ENCODE results near the gene CD53.
"Not testable (repeated sequence)": the region's sequence is repeated elsewhere in the genome, so short reads cannot be mapped to it uniquely, and the experiment has no call there.

CD53 gene

DNA sequence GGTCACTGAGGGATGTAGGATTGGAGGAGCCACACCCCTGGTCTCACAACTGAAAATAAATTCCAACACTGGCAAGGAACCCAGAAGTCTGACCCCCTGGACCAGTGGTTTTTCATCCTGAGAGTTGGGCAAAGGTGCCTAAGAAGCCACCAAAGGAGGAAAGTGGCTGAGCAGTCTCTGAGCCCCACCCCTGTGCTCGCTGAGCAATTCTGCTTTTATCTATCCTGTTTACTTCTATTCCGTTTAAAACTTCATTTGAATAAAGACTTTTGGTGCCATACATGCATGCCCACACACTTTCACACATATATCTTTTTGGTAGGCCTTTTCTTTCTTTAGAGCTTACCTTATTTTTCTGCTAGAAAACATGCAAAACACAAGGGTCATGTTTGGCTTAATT is 13.9 kb upstream of the CD53 start:
- Histone ChIP-seq H3K36me3 (ENCODE audit: control insufficient read depth, insufficient read depth, low read length) (no peaks in the 10 kb centered on the region), H3K4me3 (ENCODE audit: low read length) (no peak overlapping the region), H3K27me3 (ENCODE audit: control insufficient read depth, insufficient read depth, low read length) (no peaks in the 10 kb centered on the region), H3K4me1 (ENCODE audit: control insufficient read depth, insufficient read depth, low read length) (no peaks in the 10 kb centered on the region), H3K27ac (ENCODE audit: low read length) (no peak overlapping the region), H3K9me3 (ENCODE audit: control insufficient read depth, insufficient read depth, low read length) (no peaks in the 10 kb centered on the region)
- no peak for DNase-seq (ENCODE audit: low read depth, low spot score)
- no CpG with 5 or more reads among the region's 2 CpGs for WGBS (ENCODE audit: insufficient coverage, insufficient read length)

- no peak overlapping the region for H3K27ac ChIP-seq (ENCODE audit: low read length)
- no peak overlapping the region for H3K4me3 ChIP-seq (ENCODE audit: low read length)
- WGBS (ENCODE audit: insufficient coverage, insufficient read length), result no CpG with 5 or more reads among the region's 2 CpGs
- no peaks in the 10 kb centered on the region for H3K27me3 ChIP-seq (ENCODE audit: control insufficient read depth, insufficient read depth, low read length)
- no peaks in the 10 kb centered on the region for H3K4me1 ChIP-seq (ENCODE audit: control insufficient read depth, insufficient read depth, low read length)
- no peaks in the 10 kb centered on the region for H3K9me3 ChIP-seq (ENCODE audit: control insufficient read depth, insufficient read depth, low read length)
- DNase-seq (ENCODE audit: low read depth, low spot score), result no peak
- no peaks in the 10 kb centered on the region for H3K36me3 ChIP-seq (ENCODE audit: control insufficient read depth, insufficient read depth, low read length)
Observed at GRCh38 chr1:110860174-110860573, 12.8 kb upstream of the CD53 start.

DNA sequence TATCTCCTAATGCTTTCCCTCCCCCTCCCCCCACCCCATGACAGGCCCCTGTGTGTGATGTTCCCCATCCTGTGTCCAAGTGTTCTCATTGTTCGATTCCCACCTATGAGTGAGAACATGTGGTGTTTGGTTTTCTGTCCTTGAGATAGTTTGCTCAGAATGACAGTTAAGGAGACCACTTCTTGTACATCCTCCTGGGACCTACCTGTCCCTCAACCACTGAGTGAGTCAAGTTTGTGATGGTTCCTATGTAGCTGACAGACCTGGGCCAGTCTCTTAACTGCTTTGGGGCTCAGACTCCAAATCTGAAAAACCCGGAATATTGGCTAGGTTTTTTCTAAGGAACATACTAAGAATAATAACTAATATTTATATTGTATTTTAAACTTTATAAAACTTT is 12.3 kb upstream of the CD53 start:
- not testable (repeated sequence) for H3K4me3 ChIP-seq (ENCODE audit: low read length); H3K4me1 ChIP-seq (ENCODE audit: control insufficient read depth, insufficient read depth, low read length); H3K9me3 ChIP-seq (ENCODE audit: control insufficient read depth, insufficient read depth, low read length); DNase-seq (ENCODE audit: low read depth, low spot score); H3K27ac ChIP-seq (ENCODE audit: low read length); H3K36me3 ChIP-seq (ENCODE audit: control insufficient read depth, insufficient read depth, low read length); H3K27me3 ChIP-seq (ENCODE audit: control insufficient read depth, insufficient read depth, low read length)
- WGBS (ENCODE audit: insufficient coverage, insufficient read length), result no CpG with 5 or more reads among the region's 2 CpGs

DNA sequence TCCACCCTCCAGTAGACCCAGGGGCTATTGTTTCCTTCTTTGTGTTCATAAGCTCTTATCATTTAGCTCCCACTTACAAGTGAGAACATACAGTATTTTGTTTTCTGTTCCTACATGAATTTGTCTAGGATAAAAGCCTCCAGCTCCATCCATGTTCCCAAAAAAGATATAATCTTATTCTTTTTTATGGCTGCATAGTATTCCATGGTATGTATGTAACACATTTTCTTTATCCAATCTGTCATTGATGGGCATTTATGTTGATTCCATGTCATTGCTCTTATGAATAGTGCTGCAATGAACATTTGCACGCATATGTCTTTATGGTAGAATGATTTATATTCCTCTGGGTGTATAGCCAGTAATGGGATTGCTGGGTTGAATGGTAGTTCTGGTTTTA is 11.0 kb upstream of the CD53 start:
- no CpG with 5 or more reads among the region's 1 CpG for WGBS (ENCODE audit: insufficient coverage, insufficient read length)
- H3K9me3 ChIP-seq (ENCODE audit: control insufficient read depth, insufficient read depth, low read length), result not testable (repeated sequence)

DNA sequence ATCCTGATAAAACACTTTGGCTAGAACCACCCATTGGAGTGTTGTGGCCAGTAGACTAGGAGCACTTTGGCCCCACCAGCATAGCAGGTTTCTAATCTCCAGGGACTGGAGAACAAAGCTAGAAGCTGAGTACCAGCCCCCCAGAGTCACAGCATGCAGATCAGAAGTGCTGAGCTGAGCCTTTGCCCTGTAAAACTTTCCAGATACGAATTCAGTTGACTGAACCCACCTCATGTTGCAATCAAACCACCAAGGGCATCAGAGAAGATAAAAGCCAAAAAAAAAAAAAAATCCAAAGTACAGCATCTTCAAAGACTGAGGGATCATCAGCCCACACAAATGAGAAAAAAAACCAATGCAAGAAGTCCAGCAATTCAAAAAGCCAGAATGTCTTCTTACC is 8.7 kb upstream of the CD53 start:
- no peaks in the 10 kb centered on the region for H3K27me3 ChIP-seq (ENCODE audit: control insufficient read depth, insufficient read depth, low read length)
- H3K4me3 ChIP-seq (ENCODE audit: low read length), result no peak overlapping the region
- no peaks in the 10 kb centered on the region for H3K36me3 ChIP-seq (ENCODE audit: control insufficient read depth, insufficient read depth, low read length)
- no peaks in the 10 kb centered on the region for H3K9me3 ChIP-seq (ENCODE audit: control insufficient read depth, insufficient read depth, low read length)
- no peaks in the 10 kb centered on the region for H3K4me1 ChIP-seq (ENCODE audit: control insufficient read depth, insufficient read depth, low read length)
- no peak for DNase-seq (ENCODE audit: low read depth, low spot score)
- H3K27ac ChIP-seq (ENCODE audit: low read length), result no peak overlapping the region
- no CpG with 5 or more reads among the region's 1 CpG for WGBS (ENCODE audit: insufficient coverage, insufficient read length)

More for the DNA sequence above, 11.0 kb upstream of the CD53 start:
- H3K4me3 ChIP-seq (ENCODE audit: low read length); H3K36me3 ChIP-seq (ENCODE audit: control insufficient read depth, insufficient read depth, low read length); H3K4me1 ChIP-seq (ENCODE audit: control insufficient read depth, insufficient read depth, low read length); DNase-seq (ENCODE audit: low read depth, low spot score); H3K27me3 ChIP-seq (ENCODE audit: control insufficient read depth, insufficient read depth, low read length); H3K27ac ChIP-seq (ENCODE audit: low read length): not testable (repeated sequence)

- Histone ChIP-seq H3K36me3 (ENCODE audit: control insufficient read depth, insufficient read depth, low read length) (no peaks in the 10 kb centered on the region), H3K27me3 (ENCODE audit: control insufficient read depth, insufficient read depth, low read length) (no peaks in the 10 kb centered on the region), H3K27ac (ENCODE audit: low read length) (no peak overlapping the region), H3K4me1 (ENCODE audit: control insufficient read depth, insufficient read depth, low read length) (no peaks in the 10 kb centered on the region), H3K9me3 (ENCODE audit: control insufficient read depth, insufficient read depth, low read length) (no peaks in the 10 kb centered on the region), H3K4me3 (ENCODE audit: low read length) (no peak overlapping the region)
- WGBS (ENCODE audit: insufficient coverage, insufficient read length), result no CpG with 5 or more reads among the region's 3 CpGs
- no peak for DNase-seq (ENCODE audit: low read depth, low spot score)
Observed at GRCh38 chr1:110870721-110871388, 2.1 kb upstream of the CD53 start.

GRCh38 chr1:110872366-110872744 is 593 bp upstream of the CD53 start:
- Histone ChIP-seq H3K27me3 (ENCODE audit: control insufficient read depth, insufficient read depth, low read length) (no peaks in the 10 kb centered on the region), H3K4me3 (ENCODE audit: low read length) (no peak overlapping the region), H3K9me3 (ENCODE audit: control insufficient read depth, insufficient read depth, low read length) (no peaks in the 10 kb centered on the region), H3K4me1 (ENCODE audit: control insufficient read depth, insufficient read depth, low read length) (no peaks in the 10 kb centered on the region), H3K36me3 (ENCODE audit: control insufficient read depth, insufficient read depth, low read length) (no peaks in the 10 kb centered on the region), H3K27ac (ENCODE audit: low read length) (no peak overlapping the region)
- no peak for DNase-seq (ENCODE audit: low read depth, low spot score)
- WGBS (ENCODE audit: insufficient coverage, insufficient read length), result no CpG with 5 or more reads among the region's 2 CpGs

DNA sequence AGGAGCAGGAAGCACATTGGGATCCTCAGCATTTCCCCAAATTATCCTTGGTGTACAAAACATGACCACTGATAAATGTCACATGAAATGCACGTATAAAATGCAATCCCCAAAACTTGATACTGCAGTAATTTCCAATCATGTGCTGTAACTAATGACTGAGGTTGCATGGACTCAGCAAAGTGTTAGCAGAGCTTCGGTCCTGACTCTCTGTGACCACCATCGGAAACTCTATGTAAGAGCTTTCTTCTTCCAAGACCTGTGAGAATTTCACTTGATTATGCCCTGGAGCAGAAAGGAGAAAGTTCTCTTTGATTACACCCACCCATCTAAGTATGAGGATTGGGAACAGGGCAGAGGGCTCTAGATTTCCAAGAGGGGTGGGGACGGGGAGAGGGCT is 908 bp downstream of the CD53 start:
- DNase-seq (ENCODE audit: low read depth, low spot score), result no peak
- WGBS (ENCODE audit: insufficient coverage, insufficient read length), result no CpG with 5 or more reads among the region's 4 CpGs
- H3K9me3 ChIP-seq (ENCODE audit: control insufficient read depth, insufficient read depth, low read length), result no peaks in the 10 kb centered on the region
- no peaks in the 10 kb centered on the region for H3K4me1 ChIP-seq (ENCODE audit: control insufficient read depth, insufficient read depth, low read length)
- H3K27ac ChIP-seq (ENCODE audit: low read length), result no peak overlapping the region
- H3K36me3 ChIP-seq (ENCODE audit: control insufficient read depth, insufficient read depth, low read length), result no peaks in the 10 kb centered on the region
- no peak overlapping the region for H3K4me3 ChIP-seq (ENCODE audit: low read length)
- H3K27me3 ChIP-seq (ENCODE audit: control insufficient read depth, insufficient read depth, low read length), result no peaks in the 10 kb centered on the region

GRCh38 chr1:110874324-110875215 is 1.6 kb downstream of the CD53 start:
- Histone ChIP-seq H3K9me3 (ENCODE audit: control insufficient read depth, insufficient read depth, low read length) (no peaks in the 10 kb centered on the region), H3K4me3 (ENCODE audit: low read length) (no peak overlapping the region), H3K36me3 (ENCODE audit: control insufficient read depth, insufficient read depth, low read length) (no peaks in the 10 kb centered on the region), H3K4me1 (ENCODE audit: control insufficient read depth, insufficient read depth, low read length) (no peaks in the 10 kb centered on the region), H3K27ac (ENCODE audit: low read length) (no peak overlapping the region), H3K27me3 (ENCODE audit: control insufficient read depth, insufficient read depth, low read length) (no peaks in the 10 kb centered on the region)
- DNase-seq (ENCODE audit: low read depth, low spot score), result no peak
- no CpG with 5 or more reads among the region's 3 CpGs for WGBS (ENCODE audit: insufficient coverage, insufficient read length)

- no peak for DNase-seq (ENCODE audit: low read depth, low spot score)
- Histone ChIP-seq H3K9me3 (ENCODE audit: control insufficient read depth, insufficient read depth, low read length) (no peaks in the 10 kb centered on the region), H3K4me1 (ENCODE audit: control insufficient read depth, insufficient read depth, low read length) (no peaks in the 10 kb centered on the region), H3K27me3 (ENCODE audit: control insufficient read depth, insufficient read depth, low read length) (no peaks in the 10 kb centered on the region), H3K27ac (ENCODE audit: low read length) (no peak overlapping the region), H3K36me3 (ENCODE audit: control insufficient read depth, insufficient read depth, low read length) (no peaks in the 10 kb centered on the region), H3K4me3 (ENCODE audit: low read length) (no peak overlapping the region)
- no CpG with 5 or more reads among the region's 3 CpGs for WGBS (ENCODE audit: insufficient coverage, insufficient read length)
Observed at GRCh38 chr1:110875216-110875731, 2.3 kb downstream of the CD53 start.

Data from iPS DF 6.9 (cell line).